Rectal smooth muscle tissue (tissue), 1 donor: ENCODE data around the gene SLC25A22.

Experiments
- H3K27ac ChIP-seq: one replicate; pipeline ENCODE4 v1.7.0; 2013; ENCODE audit warnings: low read depth, low read length, inconsistent platforms
- H3K27me3 ChIP-seq: one replicate; pipeline ENCODE4 v1.7.0; 2013; ENCODE audit warnings: low read length; ENCODE audit not compliant: control insufficient read depth, insufficient read depth
- H3K36me3 ChIP-seq: one replicate; pipeline ENCODE4 v1.7.0; 2013; ENCODE audit warnings: low read length; ENCODE audit not compliant: control insufficient read depth, insufficient read depth
- H3K4me1 ChIP-seq: one replicate; pipeline ENCODE4 v1.7.0; 2013; ENCODE audit warnings: low read length; ENCODE audit not compliant: control insufficient read depth, insufficient read depth
- H3K4me3 ChIP-seq: one replicate; pipeline ENCODE4 v1.7.0; 2013; ENCODE audit warnings: low read length
- H3K9ac ChIP-seq: one replicate; pipeline ENCODE4 v1.7.0; 2013; ENCODE audit warnings: low read length

Gene SLC25A22

DNA sequence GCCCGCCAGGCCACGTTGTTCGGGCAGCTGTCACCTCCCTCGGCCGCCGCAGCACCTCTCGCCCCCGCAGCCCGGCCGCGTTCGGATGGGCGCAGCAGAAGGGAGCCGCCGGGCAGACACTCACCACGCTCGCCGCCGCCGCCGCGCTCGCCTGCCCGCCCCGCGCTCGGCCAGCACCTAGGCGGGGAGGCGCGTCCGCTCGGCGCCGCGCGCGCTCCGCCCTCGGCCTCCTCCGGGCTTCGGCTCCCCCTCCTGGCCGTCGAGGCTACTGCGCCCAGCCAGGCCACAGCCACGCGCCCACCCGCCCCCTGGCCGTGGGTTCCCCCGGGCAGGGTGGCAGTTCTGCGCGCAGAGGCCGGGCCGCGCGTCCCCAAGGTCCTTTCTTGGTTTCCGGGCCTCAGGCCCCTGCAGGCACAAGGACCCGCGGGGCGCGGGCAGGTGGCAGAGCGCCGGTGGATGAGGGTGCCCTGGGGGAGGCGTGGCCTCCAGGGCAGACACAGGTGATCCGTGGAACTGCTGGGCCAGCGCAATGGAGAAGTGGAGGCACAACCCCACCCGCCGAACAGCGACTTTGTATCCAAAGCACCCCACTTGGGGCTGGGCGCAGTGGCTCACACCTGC lies at the start of gene SLC25A22:
Gene SLC25A22 (minus strand): TSS at position 189 of the 621 bp plus-strand sequence. CDS start 3,275 bp downstream, outside the sequence.
- H3K27me3 ChIP-seq = no peaks in the 10 kb centered on the region
- peak within 1 kb of the TSS; percentile 77 for H3K27ac ChIP-seq
- H3K9ac ChIP-seq = peak within 1 kb of the TSS; percentile 52
- peak within 1 kb of the TSS; percentile 71 for H3K4me3 ChIP-seq
- H3K4me1 ChIP-seq = peaks cover 7% of the 10 kb centered on the region
- H3K36me3 ChIP-seq = peaks cover 3% of the 10 kb centered on the region

DNA sequence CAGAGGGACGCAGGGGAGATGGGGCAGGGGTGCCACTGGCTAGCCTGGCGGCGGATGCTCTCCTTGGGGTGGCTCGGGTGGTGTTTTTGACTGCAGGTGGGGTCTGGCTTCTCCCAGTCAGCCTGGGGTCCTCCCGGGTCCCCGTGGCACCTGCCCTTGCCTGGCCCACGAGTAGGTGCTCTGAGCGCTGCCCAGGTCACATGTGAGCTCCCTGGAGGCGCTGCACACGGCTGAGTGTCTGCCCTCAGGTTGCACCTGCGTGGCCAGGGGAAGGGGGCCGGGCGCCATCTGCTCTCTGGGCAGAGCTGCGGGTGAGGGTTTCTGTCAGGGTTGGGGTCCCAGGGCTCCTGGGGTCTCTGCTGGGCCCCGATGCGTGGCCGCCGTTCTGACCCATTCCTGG lies 49.8 kb upstream of the SLC25A22 start:
- no peak overlapping the region for H3K4me3 ChIP-seq
- H3K27ac ChIP-seq = no peak overlapping the region
- no peak overlapping the region for H3K9ac ChIP-seq
- H3K4me1 ChIP-seq = peaks cover 13% of the 10 kb centered on the region
- H3K27me3 ChIP-seq = peaks cover 4% of the 10 kb centered on the region
- H3K36me3 ChIP-seq = no peaks in the 10 kb centered on the region

DNA sequence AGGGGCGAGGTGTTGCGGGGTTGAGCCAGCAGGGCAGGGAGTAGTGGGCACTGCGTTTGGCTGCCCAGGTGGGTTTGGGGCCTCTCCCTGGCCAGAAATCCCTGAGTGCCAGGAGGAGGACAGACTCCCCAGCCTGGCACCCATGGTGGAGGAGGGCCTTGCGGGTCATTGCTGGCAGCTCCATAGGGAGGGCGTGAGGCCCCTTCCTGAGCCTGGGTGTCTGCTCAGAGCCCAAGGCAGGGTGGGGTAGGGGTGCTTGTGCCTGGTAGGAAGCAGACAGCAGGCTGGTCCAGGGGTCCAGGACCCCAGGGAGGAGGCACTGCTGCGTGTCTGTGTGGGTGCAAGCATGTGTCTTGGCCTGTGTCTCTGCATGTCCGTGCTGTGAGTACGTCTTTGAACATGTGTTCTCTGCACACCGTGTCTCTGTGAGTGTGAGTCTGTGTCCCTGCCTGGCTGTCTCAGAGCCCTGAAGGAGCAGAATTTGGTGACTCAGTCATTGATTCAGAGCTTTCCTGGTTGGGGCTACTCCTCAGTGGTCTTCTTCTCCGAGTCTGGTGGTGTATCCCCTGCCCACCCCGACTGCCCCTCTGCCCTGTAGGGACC lies 48.5 kb upstream of the SLC25A22 start:
- Histone ChIP-seq H3K27me3 (peaks cover 4% of the 10 kb centered on the region), H3K36me3 (no peaks in the 10 kb centered on the region), H3K9ac (no peak overlapping the region), H3K4me3 (no peak overlapping the region), H3K4me1 (peaks cover 13% of the 10 kb centered on the region), H3K27ac (no peak overlapping the region)

DNA sequence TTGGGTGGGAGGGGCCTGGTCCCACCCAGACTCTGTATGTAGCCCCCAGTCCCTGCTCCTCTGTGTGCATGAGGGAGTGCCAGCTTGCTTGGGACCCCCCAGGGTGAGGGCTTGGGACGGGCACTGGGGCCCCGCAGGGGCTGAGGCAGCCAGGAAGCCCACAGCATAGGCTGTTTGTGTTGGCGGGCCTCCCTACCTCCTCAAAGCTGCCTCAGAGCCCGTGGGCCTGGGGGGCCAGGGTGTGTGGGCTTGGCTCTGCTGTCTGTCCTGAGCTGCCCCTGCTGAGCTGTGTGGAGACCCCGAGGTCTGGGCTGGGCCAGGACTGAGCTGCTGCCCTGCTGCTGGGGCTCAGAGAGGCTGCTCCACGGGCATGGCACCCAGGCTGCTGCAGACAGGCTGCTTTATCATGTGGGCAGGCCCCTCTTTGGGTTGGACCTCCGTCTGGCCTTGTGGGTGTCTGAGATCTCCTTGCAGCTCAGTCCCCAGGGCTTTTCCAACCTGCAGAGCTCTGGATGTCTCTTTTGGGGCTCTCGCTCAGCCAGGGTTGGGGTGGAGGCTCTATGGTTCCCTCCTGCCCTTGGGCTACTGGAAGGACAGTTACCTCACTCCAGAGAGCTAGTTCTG lies 47.9 kb upstream of the SLC25A22 start:
- Histone ChIP-seq H3K27me3 (peaks cover 4% of the 10 kb centered on the region), H3K27ac (no peak overlapping the region), H3K36me3 (no peaks in the 10 kb centered on the region), H3K4me3 (no peak overlapping the region), H3K9ac (no peak overlapping the region), H3K4me1 (peaks cover 17% of the 10 kb centered on the region)

DNA sequence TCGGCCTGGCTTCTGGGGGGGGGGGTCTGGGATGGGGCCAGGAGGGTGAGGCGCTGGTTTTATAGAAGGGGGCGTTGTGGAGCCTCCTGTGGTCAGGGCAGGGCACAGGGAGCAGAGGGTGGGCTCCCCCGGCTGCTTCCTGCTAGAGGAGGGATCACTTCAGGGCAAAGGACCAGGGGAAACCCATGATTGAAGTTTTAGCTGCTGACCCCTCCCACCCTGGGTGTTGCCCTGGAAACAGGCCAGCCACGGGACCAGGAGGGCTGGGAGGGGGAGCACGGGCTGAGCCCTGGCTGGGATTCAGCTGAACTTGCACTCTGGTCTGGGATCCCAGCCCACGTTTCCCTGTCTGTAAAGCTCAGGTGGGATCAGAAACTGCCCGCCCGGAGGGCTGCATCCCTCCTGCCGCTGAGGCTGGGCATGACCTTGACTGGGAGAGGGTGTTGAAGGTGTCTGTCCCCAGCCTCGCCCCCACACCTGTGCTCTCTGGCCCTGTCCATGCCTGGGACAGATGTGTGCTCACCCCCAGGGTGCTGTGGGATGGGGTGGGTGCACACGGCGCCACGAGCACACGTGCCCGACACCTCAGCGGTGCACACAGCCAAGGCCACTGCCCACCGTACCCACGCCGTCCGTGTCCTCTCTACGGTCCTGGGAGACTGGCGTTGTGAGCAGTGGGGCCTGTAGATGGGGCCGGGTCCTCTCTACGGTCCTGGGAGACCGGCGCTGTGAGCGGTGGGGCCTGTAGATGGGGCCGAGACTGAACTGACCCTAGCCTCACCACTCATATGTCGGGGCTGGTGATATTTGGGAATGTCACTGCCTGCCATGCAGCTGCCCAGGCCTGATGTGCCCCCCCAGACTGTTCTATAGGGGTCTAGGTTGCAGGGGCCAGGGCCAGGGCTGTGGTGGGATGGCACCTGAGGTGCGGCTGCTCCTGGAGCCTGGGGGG lies 46.9 kb upstream of the SLC25A22 start:
- Histone ChIP-seq H3K9ac (peak overlapping the region; percentile 30), H3K36me3 (peaks cover 3% of the 10 kb centered on the region), H3K27ac (peak overlapping the region; percentile 97), H3K4me3 (peak overlapping the region; percentile 41), H3K27me3 (peaks cover 4% of the 10 kb centered on the region), H3K4me1 (peaks cover 21% of the 10 kb centered on the region)

DNA sequence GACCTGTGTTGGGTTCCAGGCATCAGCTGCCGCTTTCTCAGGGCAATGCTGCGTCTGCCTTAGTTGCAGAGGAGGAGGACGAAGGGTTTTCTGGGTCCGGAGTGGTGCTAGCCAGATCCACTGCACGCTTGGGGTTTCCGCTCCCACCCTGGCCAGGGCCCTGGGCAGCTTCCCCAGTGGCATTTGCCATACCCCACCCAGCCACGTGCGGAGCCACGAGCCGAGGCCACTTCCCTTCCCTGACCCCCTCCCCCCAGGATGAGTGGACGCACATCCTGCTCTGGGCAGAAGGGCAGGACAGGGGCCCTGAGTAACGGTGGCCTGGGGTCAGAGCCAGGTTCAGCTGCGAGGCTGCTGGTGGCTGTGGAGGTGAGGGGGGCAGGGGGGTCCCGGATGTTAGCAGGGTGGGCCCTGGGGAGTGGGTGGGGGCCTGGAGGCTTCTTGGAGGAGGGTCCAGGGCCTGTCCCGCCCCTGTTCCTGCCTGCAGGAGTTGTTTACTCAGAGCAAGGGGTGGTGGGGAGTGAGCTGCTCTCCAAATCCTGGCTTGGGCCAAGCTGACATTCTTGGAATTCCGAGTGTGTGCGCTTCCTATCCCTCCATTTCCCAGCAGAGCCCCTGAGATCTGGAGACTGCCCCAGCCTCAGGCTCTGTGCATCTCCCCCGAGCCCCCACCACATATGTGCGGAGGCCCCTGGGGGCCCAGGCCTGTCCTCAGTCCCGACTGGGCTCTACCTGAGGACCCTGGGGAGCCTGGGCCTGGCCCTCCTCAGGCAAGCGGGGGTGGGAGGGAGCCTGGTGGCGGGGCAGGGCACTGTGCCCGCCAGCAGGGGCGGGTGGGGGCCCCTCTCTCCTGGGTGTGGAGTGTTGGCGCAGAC lies 46.0 kb upstream of the SLC25A22 start:
- Histone ChIP-seq H3K36me3 (peaks cover 11% of the 10 kb centered on the region), H3K27ac (peak overlapping the region; percentile 97), H3K4me1 (peaks cover 21% of the 10 kb centered on the region), H3K9ac (no peak overlapping the region), H3K27me3 (peaks cover 4% of the 10 kb centered on the region), H3K4me3 (peak overlapping the region; percentile 79)

DNA sequence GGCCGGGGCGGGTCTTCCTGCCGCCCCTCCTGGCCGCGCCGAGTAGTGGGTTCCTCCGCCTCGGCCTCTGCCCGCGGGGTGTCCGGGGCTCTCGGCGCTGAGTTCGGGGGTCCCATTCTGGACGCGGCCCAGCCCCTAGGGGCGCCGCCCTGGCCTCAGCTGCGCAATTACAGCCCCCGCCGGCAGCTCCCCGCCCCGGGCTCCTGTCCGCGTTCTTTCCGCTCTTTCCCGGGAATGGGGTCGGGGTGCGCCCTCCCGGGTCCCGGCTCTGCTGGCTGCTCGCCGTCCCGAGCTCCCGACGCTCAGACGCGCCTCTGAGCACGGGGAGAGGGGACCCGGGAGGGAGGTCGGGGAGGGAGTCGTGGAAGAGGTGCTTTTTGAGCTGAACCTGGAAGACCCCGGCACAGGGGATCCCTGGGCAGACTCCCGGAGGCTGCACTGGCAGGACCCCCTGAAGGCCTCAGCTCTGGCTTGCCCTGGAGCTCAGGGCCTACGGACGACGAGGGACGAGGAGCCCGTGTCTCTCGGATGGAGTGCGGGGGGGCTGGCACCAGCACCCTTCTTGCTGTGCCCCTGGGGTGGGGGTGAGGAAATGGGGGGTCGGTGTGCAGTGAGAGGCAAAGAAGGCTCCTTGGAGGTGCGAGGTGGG lies 45.1 kb upstream of the SLC25A22 start:
- peak overlapping the region; percentile 97 for H3K27ac ChIP-seq
- H3K9ac ChIP-seq = peak overlapping the region; percentile 10
- H3K4me1 ChIP-seq = peaks cover 21% of the 10 kb centered on the region
- peaks cover 13% of the 10 kb centered on the region for H3K36me3 ChIP-seq
- peak overlapping the region; percentile 79 for H3K4me3 ChIP-seq
- no peaks in the 10 kb centered on the region for H3K27me3 ChIP-seq

DNA sequence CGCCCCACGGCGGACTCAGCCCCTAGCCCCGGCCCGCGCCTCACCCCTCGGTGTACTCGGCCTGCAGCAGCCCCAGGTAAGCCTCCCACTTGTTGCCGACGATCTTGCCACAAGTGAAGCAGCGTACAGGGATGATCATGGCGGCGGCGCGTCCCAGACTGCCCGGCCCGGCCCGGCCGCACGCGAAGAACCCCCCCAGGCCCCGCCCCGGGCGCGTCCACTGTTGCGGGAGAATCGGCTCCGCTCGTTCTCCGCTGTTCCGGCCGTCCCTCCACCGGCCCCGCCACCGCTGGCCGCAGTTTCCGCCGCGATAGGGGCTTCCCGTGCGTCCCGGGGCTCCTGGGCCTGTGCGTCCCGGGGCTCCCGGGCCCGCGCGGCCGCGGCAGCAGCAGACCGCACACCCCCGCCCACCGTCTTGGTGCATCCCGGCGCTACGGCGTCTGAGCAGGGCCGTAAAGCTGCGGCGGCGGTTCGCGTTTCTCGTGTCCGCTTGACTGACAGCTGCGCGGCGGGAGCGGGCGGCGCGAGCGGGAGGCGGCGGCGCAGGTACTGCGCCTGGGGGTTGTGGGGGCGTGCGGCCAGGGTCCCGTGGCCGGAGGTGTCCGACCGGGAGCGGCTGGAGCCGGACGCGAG lies 44.4 kb upstream of the SLC25A22 start, which contains the start of the genes POLR2L and TSPAN4:
Gene POLR2L (minus strand): TSS at position 160 of the 633 bp plus-strand sequence. CDS start 21 bp downstream, at position 139.
Gene TSPAN4 (plus strand): TSS at position 483 of the 633 bp plus-strand sequence. CDS start 7,453 bp downstream, outside the sequence.
- Histone ChIP-seq H3K9ac (peak within 1 kb of the TSS; percentile 10), H3K4me1 (peaks cover 21% of the 10 kb centered on the region), H3K27ac (peak within 1 kb of the TSS; percentile 97), H3K27me3 (no peaks in the 10 kb centered on the region), H3K36me3 (peaks cover 18% of the 10 kb centered on the region), H3K4me3 (peak within 1 kb of the TSS; percentile 79)

DNA sequence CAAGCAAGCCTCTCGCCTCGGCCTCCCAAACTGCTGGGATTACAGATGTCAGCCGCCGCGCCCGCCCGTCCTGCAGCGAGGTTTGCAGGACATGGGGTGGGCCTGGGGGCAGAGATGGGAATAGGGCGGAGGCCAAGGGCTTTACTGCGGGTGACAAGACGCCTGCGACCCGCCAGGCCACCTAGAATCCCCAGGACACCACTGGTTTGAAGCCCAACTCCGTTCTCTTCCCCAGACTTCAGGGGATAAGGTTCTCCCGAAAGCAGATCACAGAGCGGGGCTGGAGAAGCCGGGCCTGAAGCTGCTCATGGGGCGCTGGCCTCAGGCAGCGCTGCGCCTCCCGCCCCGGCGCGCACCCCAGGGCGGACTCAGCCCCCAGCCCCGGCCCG lies 43.9 kb upstream of the SLC25A22 start:
- Histone ChIP-seq H3K9ac (peak overlapping the region; percentile 8), H3K36me3 (peaks cover 23% of the 10 kb centered on the region), H3K27ac (peak overlapping the region; percentile 97), H3K4me1 (peaks cover 21% of the 10 kb centered on the region), H3K27me3 (no peaks in the 10 kb centered on the region), H3K4me3 (peak overlapping the region; percentile 79)

DNA sequence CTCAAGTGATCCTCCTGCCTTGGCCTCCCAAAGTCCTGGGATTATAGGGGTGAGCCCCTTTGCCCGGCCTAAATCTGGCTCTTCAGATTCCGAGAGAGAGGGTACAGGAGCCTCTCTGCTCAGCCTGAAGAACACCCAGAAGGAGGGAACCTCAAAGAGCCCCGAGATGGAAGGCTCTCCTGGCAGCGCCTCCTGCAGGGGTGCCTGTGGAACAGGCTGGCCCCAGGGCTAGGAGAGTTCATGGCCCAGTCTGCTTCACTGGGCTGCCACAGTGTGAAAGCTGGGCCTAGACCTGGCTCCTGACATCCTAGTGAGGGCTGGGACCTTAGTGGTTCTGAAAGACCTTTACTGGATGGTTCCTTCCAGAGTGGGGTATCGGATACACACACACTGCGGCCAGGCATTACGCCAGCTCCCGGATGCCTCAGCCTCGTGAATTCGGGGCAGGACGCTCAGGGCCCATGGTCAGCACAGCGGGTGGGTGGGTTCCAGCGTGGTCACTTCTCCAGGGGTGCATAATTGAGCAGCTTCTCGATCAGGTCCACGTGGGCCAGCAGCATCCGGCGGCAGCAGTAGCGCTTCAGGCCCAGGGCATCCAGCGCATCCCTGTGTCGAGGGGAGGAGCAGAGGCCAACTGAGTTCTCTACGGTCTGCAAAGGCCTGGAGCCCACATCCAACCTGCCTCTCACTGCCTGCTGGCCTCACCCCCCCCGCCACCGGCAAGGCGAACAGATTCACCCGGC lies 42.0 kb upstream of the SLC25A22 start:
- no peak overlapping the region for H3K9ac ChIP-seq
- peaks cover 21% of the 10 kb centered on the region for H3K4me1 ChIP-seq
- H3K27me3 ChIP-seq = no peaks in the 10 kb centered on the region
- H3K4me3 ChIP-seq = peak overlapping the region; percentile 79
- H3K27ac ChIP-seq = no peak overlapping the region
- peaks cover 33% of the 10 kb centered on the region for H3K36me3 ChIP-seq
